ENCODE measurements around the gene ABHD12B. TPM values are rescaled to one million over a fixed set of nuclear protein-coding genes. Genes with fewer than 3 reads are reported as not detected.
A peak's percentile ranks its signal among the peaks of the same experiment; 100 is the strongest.

Gene ABHD12B
- total and polyA plus RNA-seq, 2 of the 13 experiments (the other 11 are each of a cell fraction or from before 2014, with no cell fraction given) = not detected

GRCh38 chr14:50865391-50866076 is 6.3 kb upstream of the ABHD12B start (continued):
- TF ChIP-seq LRRFIP1 (CRISPR knock-in tag; conservative IDR thresholded peaks at IDR 0.05) (no peak), RXRB (CRISPR knock-in tag; IDR thresholded peaks at IDR 0.05; ENCODE audit: borderline replicate concordance) (no peak), RFX3 (CRISPR knock-in tag; IDR thresholded peaks at IDR 0.05) (no peak), ATM (IDR thresholded peaks at IDR 0.05; ENCODE audit: borderline replicate concordance) (no peak), ZNF225 (CRISPR knock-in tag; IDR thresholded peaks at IDR 0.05) (no peak), ZNF513 (CRISPR knock-in tag; conservative IDR thresholded peaks at IDR 0.05) (no peak), ZNF724P (CRISPR knock-in tag; IDR thresholded peaks at IDR 0.05; ENCODE audit: borderline replicate concordance) (no peak), ISL2 (CRISPR knock-in tag; IDR thresholded peaks at IDR 0.05) (no peak)

GRCh38 chr14:50871228-50871627 is 625 bp upstream of the ABHD12B start:
- FAIRE-seq (no peak), DNase-seq (ENCODE audit: low spot score) (no peak), ATAC-seq (no peak)
- TF ChIP-seq ARHGAP35 (CRISPR knock-in tag; IDR thresholded peaks at IDR 0.05; ENCODE audit: borderline replicate concordance) = no peak
- TF ChIP-seq GPN1 (CRISPR knock-in tag; IDR thresholded peaks at IDR 0.05; ENCODE audit: borderline replicate concordance) = no peak
- TF ChIP-seq CEBPG (CRISPR knock-in tag; IDR thresholded peaks at IDR 0.05) = no peak
- 0 out of 2 replicates have a peak, but pooled peaks have one; percentile 31 for TF ChIP-seq U2AF2 (IDR thresholded peaks at IDR 0.05; ENCODE audit: low read depth, low read length)
- in situ Hi-C loops (cut with HindIII; ENCODE audit: extremely low pct_ligation_motif_present, low pct_unique_long_range_greater_than_20kb) = no loop called here
- intact Hi-C loops (cut with micrococcal nuclease; ENCODE audit: unreplicated experiment) = no loop called here
- ChIA-PET POLR2A (no interaction called here), CTCF (ENCODE audit: low intra/inter-chr PET ratio, low total read pairs) (no interaction called here)
- Histone ChIP-seq H3K79me2 (ENCODE audit: insufficient read depth, low read length) (no peaks in the 10 kb centered on the region), H3K4me1 (ENCODE audit: insufficient read depth, low read length) (peaks cover 38% of the 10 kb centered on the region), H4K20me1 (ENCODE audit: insufficient read depth, low read length) (no peaks in the 10 kb centered on the region), H3K9ac (ENCODE audit: insufficient read depth, low read depth, low read length) (no peak overlapping the region), H3K27ac (ENCODE audit: extremely low read length, insufficient read depth, low read length) (no peak overlapping the region), H3K9me3 (ENCODE audit: low read length) (no peaks in the 10 kb centered on the region), H3K36me3 (replicated peaks in 1 of 2; ENCODE audit: control insufficient read depth in 1 of 2, insufficient read depth in 2 of 2, low read length in 2 of 2) (no peaks in the 10 kb centered on the region), H3K27me3 (ENCODE audit: control insufficient read depth in 1 of 2, insufficient read depth in 2 of 2, low read length in 2 of 2) (no peaks in the 10 kb centered on the region), H2AFZ (ENCODE audit: low read length) (no peak overlapping the region), H3K4me3 (replicated peaks in 1 of 3; ENCODE audit: insufficient read depth in 1 of 3, low read depth in 2 of 3, low read length in 3 of 3) (no peak overlapping the region), H3K4me2 (ENCODE audit: low read depth, low read length) (no peak overlapping the region)
- no TSS peak for BruUV-seq (replicated peaks)
- WGBS (ENCODE audit: low lambda C conversion rate) = 83% methylated on average over 5 of the region's 5 CpGs
